Stimulated activated CD4-positive, alpha-beta T cell treated with anti-CD3 and anti-CD28 coated beads, Interleukin-12 subunit alpha, Interleukin-12 subunit beta, amount 100 ng/mL, for 48 hours (primary cell): Measurements from ENCODE around the gene CD300LG.

ENCODE experiments used
- DNase-seq, 3 donors: peaks; one replicate each; pipeline ENCODE4 v3.0.0-alpha.2; 2020; ENCODE audit warnings: low read depth in 2 of 3, low spot score in 1 of 3

CD300LG gene

DNA sequence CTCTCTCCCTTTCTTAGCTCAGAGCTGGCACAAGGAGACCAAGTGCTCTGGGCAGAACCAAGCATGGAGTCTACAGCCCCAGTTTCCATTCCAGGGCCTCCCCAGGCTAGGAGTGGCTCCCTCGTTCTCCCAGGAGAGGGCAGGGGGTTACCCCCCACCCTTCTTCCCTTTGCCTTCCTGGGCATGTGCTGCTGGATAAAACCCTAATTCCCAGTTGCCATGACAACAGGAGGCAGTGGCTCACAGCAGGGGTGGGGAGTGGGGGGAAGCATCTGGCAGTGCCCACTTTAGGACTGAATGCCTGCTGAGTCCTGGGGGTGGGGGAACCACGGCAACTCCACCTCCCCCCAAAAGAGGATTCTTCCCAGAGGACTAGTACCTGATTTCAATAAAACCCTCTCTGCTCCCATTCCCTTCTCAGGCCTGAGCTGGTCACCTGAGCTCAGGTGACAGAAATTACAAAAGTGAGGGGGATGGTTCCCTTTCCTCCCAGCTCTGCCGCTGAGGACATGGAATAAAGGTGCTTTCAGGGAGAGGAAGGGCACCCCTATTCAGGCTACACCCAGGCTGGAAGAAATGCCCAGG, 58.5 kb downstream of the CD300LG start:
- DNase-seq: no peak

DNA sequence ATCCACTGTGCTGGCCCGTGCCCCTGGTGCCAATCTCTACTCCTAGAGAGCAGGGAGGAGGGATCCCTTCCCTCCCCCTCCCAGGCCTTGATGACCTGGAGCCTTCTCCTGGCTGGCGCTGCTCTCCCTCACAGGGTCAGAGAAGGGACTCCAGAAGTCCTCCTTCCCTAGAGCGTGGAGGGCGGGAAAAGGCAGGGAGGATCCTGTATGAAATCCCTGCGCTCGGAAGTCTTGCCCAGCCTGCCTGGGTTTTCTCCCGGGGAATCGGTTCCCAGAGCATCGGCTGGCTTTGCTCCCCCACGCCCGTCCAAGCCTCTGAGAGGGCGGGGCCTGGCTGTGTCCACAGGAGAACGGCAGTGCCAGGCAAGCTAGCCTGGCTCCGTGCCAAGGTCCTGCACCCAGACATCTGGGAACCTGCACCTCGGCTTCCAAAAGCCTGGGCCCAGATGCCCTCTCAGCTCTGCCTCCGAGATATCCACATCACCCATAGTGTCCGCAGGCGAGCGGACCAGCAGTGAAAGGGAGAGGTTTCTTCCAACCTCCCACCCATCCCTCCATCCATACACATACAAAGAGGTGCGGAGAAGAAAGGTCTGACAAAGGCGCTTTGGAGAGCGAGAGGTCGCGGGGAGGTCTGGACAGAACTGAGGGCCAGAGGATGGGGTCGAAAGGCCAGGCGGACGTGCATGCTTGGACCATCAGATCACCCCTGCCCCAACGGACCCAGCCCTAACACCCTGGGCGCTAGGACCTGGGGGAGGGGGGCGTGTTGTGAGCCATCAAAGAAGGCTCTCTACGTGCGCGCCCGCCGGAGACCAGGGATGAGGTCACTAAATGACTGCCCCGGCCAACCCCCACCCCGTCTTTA, 59.2 kb downstream of the CD300LG start:
- DNase-seq: no peak

DNA sequence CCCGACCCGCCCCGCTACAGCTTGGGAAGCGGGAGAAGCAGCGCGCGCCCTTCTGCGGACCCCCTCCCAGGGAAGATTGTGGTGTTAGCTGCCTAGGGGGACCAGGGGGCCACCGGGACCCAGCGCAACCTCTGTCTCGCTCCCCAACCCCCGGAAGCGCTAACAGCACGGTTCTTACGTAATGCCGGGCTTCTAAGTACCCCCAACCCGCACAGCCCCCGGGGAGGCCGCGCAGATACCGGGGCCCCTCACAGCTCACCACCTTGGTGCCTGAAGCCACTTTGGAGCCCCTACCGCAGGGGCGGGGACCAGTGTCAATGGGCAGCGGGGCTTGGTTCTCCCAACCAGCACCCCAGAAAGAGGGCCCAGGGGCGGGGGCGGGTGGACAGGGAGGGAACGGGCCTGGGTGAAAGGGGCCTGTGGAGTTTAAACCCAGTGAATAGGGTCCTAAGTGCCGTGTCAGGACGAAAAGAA, 60.0 kb downstream of the CD300LG start:
- no peak for DNase-seq

DNA sequence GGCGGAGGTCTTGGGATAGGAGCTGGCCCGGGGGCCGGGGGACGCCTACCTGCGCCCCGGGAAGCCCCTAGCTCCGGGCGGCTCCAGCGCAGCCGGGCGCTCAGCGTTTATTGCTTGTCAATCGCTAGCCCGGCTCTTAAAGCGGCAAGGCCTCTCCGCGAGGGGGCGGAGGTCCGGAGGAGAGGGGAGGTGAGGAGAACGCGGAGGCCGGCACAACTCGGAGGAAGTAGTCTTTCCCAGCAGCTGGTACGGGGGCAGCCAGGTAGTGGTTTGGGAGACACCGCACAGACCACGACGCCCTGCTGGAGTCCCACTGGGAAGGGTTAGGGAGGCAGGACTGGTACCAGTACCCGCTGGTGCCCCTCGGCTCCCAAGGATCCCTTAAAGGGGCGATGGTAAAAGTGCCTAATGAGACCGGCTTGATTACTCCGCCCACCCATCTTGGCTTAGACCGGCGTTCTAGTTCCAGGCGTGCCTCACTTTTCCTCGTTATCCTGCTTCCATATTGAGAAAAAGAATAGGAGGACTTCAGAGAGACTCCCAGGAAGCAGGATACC, 60.5 kb downstream of the CD300LG start, which contains the start of gene MPP2:
Gene MPP2 (minus strand): TSS at position 112 of the 557 bp plus-strand sequence. CDS start 3,076 bp downstream, outside the sequence.
- peak in 2 of 3 donors; percentile 37 to 47 for DNase-seq

DNA sequence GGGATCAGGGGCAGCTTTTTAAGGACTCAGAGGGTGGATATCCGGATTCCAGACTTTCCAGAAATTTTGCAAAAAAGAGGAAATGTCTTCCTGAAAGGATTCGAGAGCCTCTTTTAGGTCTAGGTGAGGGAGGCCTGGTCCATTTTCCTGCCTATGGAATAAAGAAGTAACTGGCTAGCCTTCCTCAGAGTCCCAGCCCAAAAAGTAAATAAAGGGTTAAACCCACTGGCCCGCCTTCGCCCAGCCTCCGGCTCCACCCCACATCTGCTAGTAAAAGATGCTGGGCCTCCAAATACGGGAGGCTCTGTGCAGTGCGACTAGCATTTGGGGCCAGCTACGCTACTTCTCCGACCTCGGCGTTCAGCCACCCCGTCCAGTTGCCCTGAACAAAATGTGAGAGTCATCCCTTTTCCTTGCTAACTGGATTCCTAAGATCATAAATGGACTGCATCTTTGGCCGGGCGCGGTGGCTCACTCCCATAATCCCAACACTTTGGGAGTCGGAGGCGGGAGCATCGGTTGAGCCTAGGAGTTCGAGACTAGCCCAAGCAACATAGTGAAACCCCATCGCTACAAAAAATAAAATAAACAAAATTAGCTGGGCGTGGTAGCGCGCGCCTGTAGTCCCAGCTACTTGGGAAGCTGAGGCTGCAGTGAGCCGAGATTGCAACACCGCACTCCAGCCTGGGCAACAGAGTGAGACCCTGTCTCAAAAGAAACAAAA, 61.2 kb downstream of the CD300LG start:
- DNase-seq: peak; percentile 25 to 32 (median 30)

DNA sequence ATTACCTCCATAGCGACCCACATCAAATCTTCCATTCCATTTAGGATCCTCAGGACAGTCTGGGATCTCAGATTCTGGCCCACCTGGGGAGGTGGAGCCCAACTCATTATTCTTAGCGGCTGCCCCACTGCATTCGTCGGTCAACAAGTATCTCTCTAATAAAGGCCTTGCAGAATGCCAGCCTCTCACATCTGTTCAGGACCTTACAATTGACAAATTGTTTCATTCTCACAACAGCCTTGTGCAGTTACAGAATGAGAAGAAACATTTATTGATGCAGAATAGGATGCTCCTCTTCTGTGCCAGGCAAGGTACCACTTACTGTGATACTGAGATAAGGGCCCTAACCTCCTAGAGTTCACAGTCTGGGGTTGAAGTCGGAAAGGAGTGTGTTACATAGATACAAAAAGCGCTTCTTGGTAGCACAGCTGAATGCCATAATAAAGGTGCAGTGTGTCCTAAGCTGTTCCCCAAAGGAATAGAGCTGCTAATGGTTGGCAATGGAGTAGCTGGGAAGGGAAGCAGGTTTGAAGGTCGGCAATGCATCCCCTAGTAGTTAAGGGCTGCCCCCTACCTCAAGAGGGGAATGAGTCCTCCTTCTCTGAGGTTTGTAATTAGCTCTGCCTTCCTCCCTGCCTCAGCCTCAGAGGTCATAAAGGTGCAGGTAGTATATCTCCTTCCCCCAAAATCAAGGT, 62.7 kb downstream of the CD300LG start:
- no peak for DNase-seq

DNA sequence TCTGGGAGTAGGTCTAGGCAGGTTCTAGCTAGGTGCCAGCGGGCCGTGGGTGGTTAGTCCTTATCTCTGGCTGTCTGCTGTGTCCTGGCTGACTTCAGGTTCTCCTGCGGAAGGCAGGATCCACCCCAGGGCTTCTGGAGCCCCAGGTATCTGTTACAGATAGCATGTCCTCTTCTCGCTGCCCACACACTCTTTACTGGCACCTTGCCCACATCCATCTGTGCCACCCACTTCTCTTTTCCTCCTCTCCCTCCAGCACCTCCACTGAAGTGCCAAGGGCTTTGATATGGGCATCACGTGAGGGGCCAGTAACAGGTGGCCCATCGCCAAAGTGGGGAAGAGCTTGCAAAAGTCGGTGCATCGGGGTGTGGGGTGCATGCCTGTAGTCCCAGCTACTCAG, 64.9 kb downstream of the CD300LG start:
- DNase-seq: no peak

DNA sequence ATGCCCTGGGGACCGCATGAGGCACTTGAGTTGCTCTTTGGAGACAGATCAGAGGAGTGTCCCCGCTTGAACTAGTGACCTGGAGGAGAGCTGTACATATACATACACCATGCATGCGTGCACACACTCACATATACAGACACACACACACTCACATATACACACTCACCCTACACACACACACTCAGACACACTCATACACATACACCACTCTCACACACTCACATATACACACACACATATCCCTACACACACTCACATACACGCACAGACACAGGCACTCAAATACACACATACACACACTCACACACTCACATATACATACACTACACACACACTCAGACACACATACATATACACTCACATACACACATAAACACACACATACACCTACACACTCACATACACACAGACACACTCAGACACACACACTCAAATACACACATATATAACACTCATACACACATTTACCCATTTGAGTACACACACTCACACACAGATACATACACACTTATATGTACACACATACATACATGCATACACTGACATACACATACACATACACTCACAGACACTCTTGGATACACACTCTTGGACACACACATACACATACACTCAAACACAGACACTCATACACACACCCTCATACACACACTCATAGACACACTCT, 65.8 kb downstream of the CD300LG start:
- DNase-seq: no peak
